Measurements from ENCODE around the gene NAA15. TPM values are rescaled to one million over a fixed set of nuclear protein-coding genes. Genes with fewer than 3 reads are reported as not detected.
"Not testable (repeated sequence)": the region's sequence is repeated elsewhere in the genome, so short reads cannot be mapped to it uniquely, and the experiment has no call there.

Gene NAA15
- polyA plus RNA-seq, 3 donors = 3.8 to 12.1 (median 6.4) TPM

DNA sequence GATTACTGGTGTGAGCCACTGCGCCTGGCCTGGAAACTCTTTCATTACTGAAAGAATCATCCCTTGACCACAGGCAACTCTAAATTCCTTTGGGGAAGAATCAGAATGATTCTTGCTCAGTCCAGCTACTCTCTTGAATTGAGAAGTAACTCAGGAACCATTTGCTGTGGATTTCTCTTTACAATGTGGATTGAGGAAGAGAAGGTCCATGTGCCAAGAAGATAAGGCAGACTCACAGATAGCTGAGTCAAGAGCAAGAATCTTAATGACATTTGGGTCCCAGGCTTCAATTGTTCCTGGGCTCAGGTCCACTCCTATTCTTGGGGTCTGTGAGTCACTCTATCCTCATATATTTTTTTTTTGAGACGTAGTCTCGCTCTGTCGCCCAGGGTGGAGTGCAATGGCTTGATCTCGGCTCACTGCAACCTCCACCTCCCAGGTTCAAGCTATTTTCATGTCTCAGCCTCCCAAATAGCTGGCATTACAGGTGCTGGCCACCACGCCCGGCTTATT is 15.1 kb upstream of the NAA15 start:
- WGBS, 3 donors = 96 to 99% (median 99%) methylated on average over 7 of the region's 7 CpGs
- H3K27ac ChIP-seq (ENCODE audit: low read depth, low read length) = no peak overlapping the region

DNA sequence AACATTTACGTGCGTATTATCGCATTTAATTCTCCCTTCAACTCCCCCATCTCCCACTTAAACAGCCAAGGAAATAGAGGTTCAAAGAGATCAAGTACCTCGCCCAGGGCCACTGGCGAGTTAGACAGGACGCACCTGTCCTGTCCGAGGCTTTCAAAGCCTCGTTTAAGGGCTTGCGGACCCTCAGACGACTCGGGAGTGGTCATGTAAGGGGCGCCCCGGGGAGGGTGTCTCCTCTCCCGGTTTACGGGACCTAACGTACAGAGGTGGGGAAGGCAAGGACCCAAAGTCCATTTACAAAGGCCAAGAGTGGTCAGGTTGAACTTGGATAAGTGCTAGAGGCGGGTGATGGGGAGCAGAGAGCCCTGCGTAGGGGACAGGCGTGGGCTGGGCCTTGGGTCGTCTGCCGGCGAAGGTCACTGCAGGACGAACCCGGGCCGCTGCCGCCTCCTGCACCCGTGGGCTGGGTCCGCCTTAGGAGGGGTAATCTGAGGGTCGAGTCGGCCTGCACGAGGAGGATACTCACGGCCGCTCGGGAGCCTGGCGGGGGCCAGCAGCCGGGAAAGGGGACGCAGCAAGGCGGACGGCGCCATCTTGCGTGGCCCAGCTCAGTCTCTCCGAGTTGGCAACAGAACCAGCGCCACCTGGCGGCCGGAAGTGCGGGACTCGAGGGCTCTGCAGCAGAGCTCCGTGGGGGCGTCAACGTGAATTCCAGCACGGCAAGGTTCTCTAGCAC is 5.9 kb upstream of the NAA15 start:
- WGBS, 3 donors = 0% methylated on average over 45 to 51 of the region's 51 CpGs
- H3K27ac ChIP-seq (ENCODE audit: low read depth, low read length) = peak overlapping the region; percentile 65

DNA sequence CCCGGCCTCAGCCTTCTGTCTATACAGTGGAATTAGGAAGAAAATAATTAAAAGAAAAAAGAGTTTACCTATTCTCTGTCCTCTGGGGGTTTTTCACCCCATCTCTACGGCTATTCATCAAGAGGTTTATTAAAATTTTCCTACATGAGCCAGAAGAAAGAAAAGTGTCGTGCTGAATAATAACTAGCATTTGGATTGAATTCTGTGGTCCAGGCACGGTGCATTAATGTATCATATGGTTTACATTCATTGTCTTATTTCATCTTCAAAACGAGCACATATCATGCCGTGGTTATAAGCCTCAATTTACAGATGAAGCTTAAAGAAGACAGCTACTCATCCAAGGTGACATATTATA is 5.4 kb upstream of the NAA15 start:
- H3K27ac ChIP-seq (ENCODE audit: low read depth, low read length) = no peak overlapping the region
- WGBS, 3 donors = 10 to 20% (median 16%) methylated on average over 6 of the region's 6 CpGs

DNA sequence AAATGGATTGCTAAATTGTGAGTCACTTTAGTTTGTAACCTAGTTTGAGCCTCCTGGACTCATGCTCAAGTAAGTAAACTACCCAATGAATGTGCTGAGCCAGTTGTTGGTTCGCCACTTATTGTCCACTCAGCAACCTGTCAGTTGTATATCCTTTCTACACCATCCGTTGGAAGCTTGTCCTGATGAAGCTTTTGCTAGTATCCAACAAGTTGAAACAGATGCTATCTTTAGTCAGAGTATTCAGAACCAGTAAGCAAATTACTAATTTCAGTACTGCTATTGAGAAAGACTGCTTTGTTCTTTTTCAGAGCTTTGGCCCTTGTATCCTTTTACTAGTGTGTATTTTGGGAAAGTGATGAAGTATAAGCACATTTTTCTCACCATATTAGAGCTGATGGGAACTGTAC is 4.3 kb upstream of the NAA15 start:
- H3K27ac ChIP-seq (ENCODE audit: low read depth, low read length) = no peak overlapping the region
- WGBS, 3 donors = 90 to 96% (median 91%) methylated on average over 2 of the region's 2 CpGs

DNA sequence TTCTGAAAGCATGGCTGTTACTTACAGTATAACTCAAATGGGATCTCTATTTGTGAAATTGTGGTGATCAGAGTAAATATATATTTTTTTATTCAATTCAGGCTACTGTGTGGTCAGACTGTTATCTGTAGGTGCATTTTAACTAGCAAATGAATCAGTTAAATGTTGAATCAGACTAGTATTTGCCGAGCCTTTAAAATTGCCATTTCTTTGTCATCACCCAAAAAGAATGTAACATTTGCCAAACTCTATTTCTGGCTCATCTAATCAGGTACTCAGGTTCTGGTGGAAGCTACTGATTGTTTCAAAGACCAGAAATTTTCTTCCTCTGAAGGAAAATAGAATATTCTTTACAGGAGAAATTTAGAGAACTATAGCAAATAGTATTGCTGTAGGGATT is 1.8 kb upstream of the NAA15 start:
- 32 to 84% (median 75%) methylated on average over 1 of the region's 1 CpG for WGBS, 3 donors
- H3K27ac ChIP-seq (ENCODE audit: low read depth, low read length) = no peak overlapping the region

DNA sequence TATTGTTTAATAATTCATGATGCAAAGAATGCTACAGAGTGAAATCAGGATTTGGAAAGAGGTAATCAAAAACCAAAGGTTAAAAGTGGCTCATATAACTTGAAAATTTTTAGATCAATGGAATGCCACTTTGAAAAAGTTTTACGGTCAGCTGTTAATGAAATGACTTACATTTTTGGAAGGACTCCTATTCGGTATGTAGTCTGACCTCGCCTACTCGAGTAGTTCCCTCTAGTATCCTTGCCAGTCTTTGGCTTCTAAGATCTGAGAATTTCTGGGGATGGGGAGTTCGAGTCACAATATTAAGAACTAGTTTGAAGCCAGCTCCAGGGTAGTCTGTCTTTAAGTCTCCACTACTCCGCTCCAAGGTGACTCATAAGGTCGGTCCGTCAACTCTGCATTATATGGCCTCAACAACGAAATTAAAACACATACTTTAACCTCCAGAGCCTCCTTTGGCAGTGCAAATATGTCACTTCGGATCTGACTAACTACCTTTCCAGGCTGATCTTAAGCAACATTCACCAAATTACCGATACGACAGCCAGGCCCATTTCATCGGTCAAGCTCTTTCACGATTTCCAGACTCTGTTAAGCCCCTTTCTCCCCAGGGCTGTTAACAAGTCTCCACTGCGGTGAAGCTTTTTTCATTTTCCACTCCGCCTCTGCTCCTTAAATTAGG is 733 bp upstream of the NAA15 start:
- WGBS, 3 donors = 4 to 6% (median 5%) methylated on average over 16 of the region's 16 CpGs
- no peak overlapping the region for H3K27ac ChIP-seq (ENCODE audit: low read depth, low read length)

DNA sequence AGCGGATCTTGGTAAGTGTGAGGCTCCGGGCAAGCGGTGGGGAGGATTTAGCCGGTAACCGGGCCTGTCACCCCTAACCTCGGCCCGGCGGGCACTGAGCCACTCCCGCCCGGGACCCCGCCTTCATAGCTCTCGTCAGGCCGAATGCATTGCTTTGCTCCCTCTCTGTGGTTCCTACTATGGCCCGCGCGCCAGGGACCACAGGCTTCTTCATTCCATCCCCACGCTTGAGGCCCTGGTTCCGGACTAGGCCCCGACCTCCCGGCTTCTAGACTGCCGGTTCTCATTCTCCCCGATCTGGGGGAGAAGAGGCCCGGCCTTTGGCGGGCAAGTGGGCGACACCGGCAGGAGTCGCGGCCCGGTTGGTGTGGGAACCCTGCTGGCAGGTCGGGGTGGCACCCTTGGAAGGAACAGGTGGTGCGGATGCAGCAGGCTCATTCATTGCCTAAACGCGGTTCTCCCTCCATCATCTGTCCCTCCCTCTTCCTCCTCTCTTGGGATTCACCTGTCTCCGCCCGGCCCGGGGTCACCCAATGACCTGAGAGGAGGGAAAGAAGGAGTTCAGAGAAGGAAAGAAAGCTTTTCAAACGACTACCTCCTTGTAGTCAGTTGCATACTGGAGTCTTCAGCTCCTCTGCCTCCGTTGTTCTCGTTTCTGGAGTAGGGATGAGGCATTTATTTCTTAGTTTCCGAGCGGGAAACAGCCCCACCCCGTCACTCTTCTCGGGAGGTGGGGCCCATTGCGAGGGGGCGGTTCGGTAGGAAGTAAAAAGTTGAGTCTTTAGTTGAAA is 711 bp downstream of the NAA15 start, which contains the start of gene NDUFC1:
TSS of gene NDUFC1 (minus strand) at position 657 of the 791 bp plus-strand sequence. CDS start 6,679 bp downstream, outside the sequence.
- peak within 1 kb of the TSS; percentile 83 for H3K27ac ChIP-seq (ENCODE audit: low read depth, low read length)
- 0 to 1% (median 1%) methylated on average over 42 to 46 of the region's 46 CpGs for WGBS, 3 donors

DNA sequence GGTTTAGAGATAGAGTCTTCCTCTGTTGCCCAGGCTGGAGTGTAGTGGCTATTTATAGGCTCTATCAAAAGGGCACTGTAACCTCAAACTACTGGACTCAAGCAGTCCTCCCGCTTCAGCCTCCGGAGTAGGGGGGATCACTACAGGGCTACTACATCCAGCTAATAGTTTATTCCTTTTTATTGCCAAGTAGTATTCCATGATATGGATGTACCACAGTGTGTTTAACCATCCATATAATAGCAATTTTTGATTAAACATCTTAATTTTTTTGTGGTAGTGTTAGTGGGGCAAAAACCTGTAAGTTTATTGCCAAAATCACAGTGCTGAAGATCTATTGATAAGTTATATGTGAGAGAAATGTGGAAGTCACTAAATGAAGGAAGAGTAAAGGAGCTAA is 3.6 kb downstream of the NAA15 start:
- H3K27ac ChIP-seq (ENCODE audit: low read depth, low read length) = no peak overlapping the region
- WGBS, 3 donors = 96 to 98% (median 96%) methylated on average over 2 of the region's 2 CpGs

DNA sequence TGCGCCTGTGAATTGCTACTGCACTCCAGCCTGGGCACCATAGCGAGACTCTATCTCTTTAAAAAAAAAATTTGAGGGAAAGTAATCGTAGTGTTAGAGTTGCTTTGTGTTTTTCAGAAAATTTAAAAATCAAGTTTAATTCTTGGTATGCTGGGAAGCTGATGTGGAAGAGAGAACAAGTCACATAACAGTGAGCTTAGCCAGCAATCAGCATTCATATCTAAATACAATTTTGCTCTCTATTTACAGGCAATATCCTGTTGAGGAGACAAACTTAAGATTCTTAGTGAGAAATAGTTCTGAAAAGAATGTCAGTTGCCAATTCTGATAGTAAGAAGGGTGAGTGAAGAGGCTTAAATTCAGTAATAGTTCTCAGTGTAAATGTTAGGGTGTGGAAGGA is 10.6 kb downstream of the NAA15 start:
- 73 to 89% (median 78%) methylated on average over 3 of the region's 3 CpGs for WGBS, 3 donors
- H3K27ac ChIP-seq (ENCODE audit: low read depth, low read length) = no peak overlapping the region

DNA sequence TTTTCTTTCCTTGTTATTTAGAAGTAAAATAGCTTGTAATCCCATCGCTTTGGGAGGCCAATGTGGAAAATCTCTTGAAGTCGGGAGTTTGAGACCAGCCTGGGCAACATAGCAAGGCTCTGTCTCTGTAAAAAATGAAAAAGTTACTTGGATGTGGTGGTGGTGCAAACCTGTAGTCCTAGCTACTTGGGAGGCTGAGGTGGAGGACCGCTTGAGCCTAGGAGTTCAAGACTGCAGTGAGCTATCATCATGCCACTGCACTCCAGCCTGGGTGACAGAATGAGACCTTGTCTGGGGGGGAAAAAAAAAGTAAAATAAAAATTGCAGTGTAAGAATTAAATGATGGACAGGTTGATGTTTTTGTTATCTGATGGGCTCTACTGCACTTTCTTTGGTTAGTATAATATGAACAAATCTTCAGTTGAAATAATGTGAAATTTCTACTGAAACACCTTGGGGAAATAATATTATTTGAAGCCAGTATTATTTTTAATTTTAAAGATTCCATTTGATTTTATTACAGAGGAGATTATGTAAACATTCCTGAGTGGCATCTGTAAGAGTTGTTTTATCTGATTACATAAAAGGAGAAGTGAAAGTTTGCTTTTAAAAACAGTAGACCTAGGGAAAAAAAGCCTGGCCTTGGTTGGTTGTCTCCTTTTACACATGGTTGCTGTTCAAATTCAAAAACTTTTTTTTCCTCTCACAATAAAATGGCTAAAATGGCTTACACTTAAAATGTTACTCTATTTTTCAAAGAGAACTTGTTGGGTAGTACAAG is 11.4 kb downstream of the NAA15 start:
- no peak overlapping the region for H3K27ac ChIP-seq (ENCODE audit: low read depth, low read length)
- 90 to 98% (median 96%) methylated on average over 3 of the region's 3 CpGs for WGBS, 3 donors

DNA sequence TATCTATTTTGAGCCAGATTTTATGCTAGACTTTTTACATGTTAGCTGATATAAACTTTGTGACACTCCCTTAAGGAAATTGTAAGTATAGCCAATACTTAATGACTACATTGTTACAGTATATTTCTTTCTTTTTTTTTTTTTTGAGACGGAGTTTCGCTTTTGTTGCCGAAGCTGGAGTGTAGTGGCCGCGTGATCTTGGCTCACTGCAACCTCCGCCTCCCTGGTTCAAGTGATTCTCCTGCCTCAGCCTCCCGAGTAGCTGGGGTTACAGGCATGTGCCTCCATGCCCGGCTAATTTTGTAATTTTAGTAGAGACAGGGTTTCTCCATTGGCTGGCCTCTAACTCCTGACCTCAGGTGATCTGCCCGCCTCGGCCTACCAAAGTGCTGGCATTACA is 12.1 kb downstream of the NAA15 start:
- H3K27ac ChIP-seq (ENCODE audit: low read depth, low read length) = not testable (repeated sequence)
- 89 to 95% (median 95%) methylated on average over 10 of the region's 10 CpGs for WGBS, 3 donors

DNA sequence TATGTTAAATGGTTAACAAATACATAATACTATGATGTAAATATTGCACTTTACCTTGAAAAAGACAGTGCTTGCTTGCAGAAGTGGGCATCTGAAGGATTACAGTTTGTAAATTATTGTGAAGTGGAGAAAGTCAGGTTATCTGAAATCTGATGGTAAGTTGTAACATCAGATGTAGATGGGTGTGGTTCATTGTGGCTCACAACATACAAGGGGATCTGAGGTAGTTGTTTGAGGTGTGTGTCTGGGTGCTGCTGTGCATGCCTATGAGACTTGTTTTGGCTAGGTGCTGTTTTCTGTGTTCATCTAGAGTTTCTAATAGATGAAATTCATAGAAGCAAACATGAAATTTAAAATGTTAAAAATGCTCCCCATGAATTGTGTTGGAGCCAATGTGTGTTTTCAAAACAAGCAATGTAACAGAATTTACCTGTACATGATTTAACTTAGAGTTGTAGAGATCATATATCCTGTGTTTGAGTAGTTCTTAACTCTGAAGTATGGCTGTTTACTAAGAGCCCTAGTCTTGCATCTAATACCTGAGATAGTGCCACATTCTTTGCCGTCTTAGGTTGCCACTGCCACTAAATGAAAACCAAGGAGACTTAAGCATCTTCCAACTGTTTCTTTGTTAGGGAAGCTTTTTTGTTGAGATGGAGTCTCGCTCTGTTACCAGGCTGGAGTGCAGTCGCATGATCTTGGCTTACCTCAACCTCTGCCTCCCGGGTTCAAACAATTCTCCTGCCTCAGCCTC is 12.9 kb downstream of the NAA15 start:
- 84 to 98% (median 94%) methylated on average over 4 of the region's 4 CpGs for WGBS, 3 donors
- H3K27ac ChIP-seq (ENCODE audit: low read depth, low read length) = no peak overlapping the region

DNA sequence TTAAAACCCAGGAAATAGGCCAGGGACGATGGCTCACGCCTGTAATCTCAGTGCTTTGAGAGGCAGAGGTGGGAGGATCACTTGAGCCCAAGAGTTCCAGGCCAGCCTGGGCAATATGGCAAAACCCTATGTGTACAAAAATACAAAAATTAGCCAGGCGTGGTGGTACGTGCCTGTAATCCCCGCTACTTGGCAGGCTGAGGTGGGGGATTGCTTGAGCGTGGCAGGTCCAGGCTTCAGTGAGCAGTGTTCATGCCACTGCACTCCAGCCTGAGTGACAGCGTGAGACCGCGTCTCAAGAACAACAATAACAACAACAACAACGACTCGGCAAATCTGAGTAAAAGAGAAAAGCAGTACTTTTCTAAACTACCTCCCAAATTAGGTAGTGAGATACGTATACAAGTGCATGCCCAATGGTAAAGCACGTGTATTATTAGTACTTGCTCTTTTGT is 13.9 kb downstream of the NAA15 start:
- H3K27ac ChIP-seq (ENCODE audit: low read depth, low read length) = no peak overlapping the region
- WGBS, 3 donors = 90 to 93% (median 92%) methylated on average over 13 of the region's 13 CpGs

DNA sequence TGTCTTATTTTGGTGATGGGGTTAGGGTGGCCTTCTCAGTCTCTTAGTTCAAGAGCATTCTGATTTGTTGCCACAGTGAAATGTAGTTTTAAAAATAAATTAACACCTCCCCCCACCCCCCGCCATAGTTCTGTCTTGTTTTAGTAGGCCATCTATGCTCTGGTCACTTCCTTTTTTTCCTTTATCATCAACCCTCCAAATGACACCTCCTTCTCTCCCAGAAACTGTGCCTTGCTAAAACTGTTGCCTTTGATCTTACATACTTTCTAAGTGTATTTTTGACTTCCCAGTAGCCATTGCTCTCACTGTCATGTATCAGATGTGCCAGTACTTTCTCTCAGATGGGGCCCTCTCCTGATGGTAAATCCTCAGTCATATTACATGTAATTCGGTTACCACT is 15.4 kb downstream of the NAA15 start:
- H3K27ac ChIP-seq (ENCODE audit: low read depth, low read length) = no peak overlapping the region
- WGBS, 3 donors = 87 to 100% (median 93%) methylated on average over 2 of the region's 2 CpGs

DNA sequence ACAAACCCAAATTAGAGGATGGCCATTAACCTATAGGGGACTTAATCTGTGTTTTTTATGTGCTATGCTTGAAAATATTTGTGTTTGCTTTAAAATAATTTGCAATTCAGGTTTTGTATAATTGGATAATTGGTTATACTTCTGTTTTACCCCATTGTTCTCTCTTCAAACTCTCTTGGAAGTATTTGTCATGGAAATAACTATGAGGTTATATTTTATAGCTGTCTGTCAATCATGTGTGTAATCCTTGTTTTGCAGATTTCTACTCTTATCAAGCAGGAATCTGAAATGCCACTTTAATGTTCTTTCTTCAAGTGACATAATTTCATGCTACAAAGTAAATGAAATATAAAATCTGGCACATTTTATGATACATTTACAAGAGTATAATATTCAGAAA is 16.3 kb downstream of the NAA15 start:
- no peak overlapping the region for H3K27ac ChIP-seq (ENCODE audit: low read depth, low read length)

DNA sequence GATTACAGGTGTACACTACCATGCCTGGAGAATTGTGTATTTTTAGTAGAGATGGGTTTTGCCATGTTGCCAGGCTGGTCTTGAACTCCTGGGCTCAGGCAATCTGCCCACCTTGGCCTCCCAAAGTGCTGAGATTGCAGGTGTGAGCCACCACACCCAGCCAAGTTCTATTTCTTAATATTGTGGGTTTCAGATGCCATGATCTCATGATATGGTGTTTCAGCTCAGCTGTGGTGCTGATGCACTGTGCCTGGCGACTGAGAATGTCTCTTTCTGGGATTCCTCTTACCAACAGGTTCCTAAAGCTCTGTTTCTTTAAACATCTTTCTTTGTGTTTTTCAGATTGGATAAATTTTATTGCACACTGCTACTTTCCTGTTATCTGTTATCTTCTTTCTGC is 18.3 kb downstream of the NAA15 start:
- WGBS, 3 donors = 84 to 93% (median 89%) methylated on average over 1 of the region's 1 CpG
- H3K27ac ChIP-seq (ENCODE audit: low read depth, low read length) = no peak overlapping the region

DNA sequence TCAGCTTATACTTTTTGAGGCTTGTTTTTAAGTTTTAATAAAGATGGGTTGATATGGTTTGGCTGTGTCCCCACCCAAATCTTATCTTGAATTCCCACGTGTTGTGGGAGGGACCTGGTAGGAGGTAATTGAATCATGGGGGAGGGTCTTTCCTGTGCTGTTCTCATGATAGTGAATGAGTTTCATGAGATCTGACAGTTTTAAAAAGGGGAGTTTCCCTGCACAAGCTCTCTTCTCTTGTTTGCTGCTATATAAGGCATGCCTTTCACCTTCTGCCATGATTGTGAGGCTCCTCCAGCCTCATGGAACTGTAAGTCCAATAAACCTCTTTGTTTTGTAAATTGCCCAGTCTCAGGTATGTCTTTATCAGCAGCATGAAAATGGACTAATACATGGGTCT is 20.8 kb downstream of the NAA15 start:
- not testable (repeated sequence) for H3K27ac ChIP-seq (ENCODE audit: low read depth, low read length)
- 19 to 41% (median 33%) methylated on average over 1 of the region's 1 CpG for WGBS, 3 donors

DNA sequence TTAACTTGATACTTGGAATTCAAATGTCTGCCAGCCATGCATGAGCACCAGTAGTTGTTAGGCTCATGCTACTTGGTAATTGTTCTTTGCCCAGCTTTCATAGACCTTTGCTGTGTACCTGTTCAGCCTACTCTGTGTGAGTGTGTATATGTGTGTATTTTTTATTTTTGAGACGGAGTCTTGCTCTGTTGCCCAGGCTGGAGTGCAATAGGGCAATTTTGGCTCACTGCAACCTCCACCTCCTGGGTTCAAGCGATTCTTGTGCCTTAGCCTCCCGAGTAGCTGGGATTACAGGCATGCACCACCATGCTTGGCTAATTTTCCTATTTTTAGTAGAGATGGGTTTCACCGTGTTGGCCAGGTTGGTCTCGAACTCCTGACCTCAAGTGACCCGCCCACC is 21.2 kb downstream of the NAA15 start:
- H3K27ac ChIP-seq (ENCODE audit: low read depth, low read length) = not testable (repeated sequence)
- WGBS, 3 donors = 93 to 97% (median 97%) methylated on average over 6 of the region's 6 CpGs
